B cell (primary cell): ENCODE measurements around the gene PSMG3.

ENCODE experiments used
- CTCF ChIP-seq: fragments of 200-600 bp; IDR thresholded peaks from one replicate; pipeline ENCODE4 v1.8.0; 2022; ENCODE audit warnings: antibody characterized with exemption, mild to moderate bottlenecking
- EZH2 ChIP-seq: IDR thresholded peaks from 2 replicates; pipeline ENCODE4 v1.6.1; 2012; ENCODE audit warnings: borderline replicate concordance, low read depth, mild to moderate bottlenecking, moderate library complexity, low read length; ENCODE audit not compliant: insufficient read depth, poor library complexity, severe bottlenecking

GRCh38 chr7:1541431-1542162 lies 28.2 kb downstream of the PSMG3 start:
- TF ChIP-seq CTCF (no peak), EZH2 (no peak)
